Measurements from ENCODE around the gene DEK.

- TF ChIP-seq CTCF (IDR thresholded peaks at IDR 0.05) (no peak), ZFX (IDR thresholded peaks at IDR 0.05; ENCODE audit: borderline replicate concordance) (no peak)
Measured at GRCh38 chr6:18234564-18234963, 29.8 kb downstream of the DEK start.
